Upper lobe of right lung (tissue), 1 donor: ENCODE data around the gene TICRR. TPM values are rescaled to one million over a fixed set of nuclear protein-coding genes. Genes with fewer than 3 reads are reported as not detected.

ENCODE experiments used
- ATAC-seq: fragments of 200-7000 bp; cut with Tn5 transposase; one replicate; pipeline ENCODE4 v1.9.1; 2020; ENCODE audit warnings: mild to moderate bottlenecking, moderate library complexity
- DNase-seq: peaks from one replicate; pipeline ENCODE4 v3.0.0-alpha.2; 2020
- H3K27ac ChIP-seq: fragments of 200-600 bp; one replicate; pipeline ENCODE4 v1.8.0; 2022
- H3K27me3 ChIP-seq: fragments of 200-600 bp; one replicate; pipeline ENCODE4 v1.8.0; 2022; ENCODE audit warnings: mild to moderate bottlenecking
- H3K36me3 ChIP-seq: fragments of 200-600 bp; one replicate; pipeline ENCODE4 v1.8.0; 2022
- H3K4me1 ChIP-seq: fragments of 200-600 bp; one replicate; pipeline ENCODE4 v1.8.0; 2022
- H3K4me3 ChIP-seq: fragments of 200-600 bp; one replicate; pipeline ENCODE4 v1.8.0; 2022; ENCODE audit warnings: mild to moderate bottlenecking
- H3K9me3 ChIP-seq: fragments of 200-600 bp; one replicate; pipeline ENCODE4 v1.8.0; 2022
- CTCF ChIP-seq: fragments of 200-600 bp; IDR thresholded peaks from one replicate; pipeline ENCODE4 v1.8.0; 2022; ENCODE audit warnings: antibody characterized with exemption
- intact Hi-C: fragments of 100-400 bp; cut with DNase I; formaldehyde crosslinking; loops from one replicate; pipeline ENCODE4 v1.11.0; 2022
- total RNA-seq: library from RNA; stranded (reverse); fragmentation: NEBNext Ultra II Directional; extraction: Animal tissue kit (Norgen Biotek cat#: 25700); gene quantifications from one replicate; pipeline ENCODE4 v1.2.1, GENCODE V29; 2021
- donor health status: DM: no; HTN: yes; CAD: no; lungs with severe emphysema.

TICRR gene
- total RNA-seq, 1 donor from 2014 or later: 0.09 TPM

DNA sequence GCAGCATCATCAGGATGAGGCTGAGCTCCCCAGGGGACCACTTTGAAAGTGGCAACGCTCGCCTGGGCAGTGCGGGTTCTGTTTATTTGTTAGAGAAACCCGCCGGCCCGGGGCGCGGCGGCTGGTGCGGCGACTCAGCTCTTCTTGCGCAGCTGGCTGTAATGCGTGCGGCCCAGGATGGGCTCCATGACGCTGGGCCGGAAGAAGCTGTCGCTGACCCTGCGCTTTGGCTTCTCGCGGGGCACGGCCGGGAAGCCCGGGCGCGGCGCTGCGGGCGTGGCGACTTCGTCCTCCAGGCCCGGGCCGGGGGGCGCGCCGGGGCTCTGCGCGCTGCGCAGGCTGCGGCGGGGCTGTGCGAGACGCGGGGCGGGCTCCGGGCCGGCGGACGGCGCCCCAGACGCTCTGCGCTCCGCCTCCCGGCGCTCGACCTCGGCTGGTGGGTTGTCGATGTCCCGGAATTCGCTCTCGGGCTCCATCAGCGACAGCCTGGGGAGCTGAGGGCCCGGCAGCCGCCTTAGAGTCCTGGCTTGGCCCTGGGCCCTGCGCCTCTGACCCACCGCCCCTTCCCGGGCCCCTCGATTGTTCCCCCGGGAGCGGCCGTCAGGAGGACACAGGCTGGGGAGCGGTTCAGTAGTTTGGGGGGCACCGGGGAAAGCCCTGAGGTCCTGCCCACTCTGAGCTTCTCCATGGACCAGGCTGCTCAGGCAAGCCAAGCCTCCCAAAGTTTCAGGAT, 90.3 kb downstream of the TICRR start:
- DNase-seq: peak; percentile 81
- ATAC-seq: peak; percentile 75
- peak overlapping the region; percentile 52 for H3K4me3 ChIP-seq
- no peaks in the 10 kb centered on the region for H3K9me3 ChIP-seq
- peak overlapping the region; percentile 82 for H3K27ac ChIP-seq
- H3K36me3 ChIP-seq: no peaks in the 10 kb centered on the region
- peaks cover 18% of the 10 kb centered on the region for H3K4me1 ChIP-seq
- no peak for TF ChIP-seq CTCF
- H3K27me3 ChIP-seq: no peaks in the 10 kb centered on the region
- intact Hi-C loops: no loop called here

DNA sequence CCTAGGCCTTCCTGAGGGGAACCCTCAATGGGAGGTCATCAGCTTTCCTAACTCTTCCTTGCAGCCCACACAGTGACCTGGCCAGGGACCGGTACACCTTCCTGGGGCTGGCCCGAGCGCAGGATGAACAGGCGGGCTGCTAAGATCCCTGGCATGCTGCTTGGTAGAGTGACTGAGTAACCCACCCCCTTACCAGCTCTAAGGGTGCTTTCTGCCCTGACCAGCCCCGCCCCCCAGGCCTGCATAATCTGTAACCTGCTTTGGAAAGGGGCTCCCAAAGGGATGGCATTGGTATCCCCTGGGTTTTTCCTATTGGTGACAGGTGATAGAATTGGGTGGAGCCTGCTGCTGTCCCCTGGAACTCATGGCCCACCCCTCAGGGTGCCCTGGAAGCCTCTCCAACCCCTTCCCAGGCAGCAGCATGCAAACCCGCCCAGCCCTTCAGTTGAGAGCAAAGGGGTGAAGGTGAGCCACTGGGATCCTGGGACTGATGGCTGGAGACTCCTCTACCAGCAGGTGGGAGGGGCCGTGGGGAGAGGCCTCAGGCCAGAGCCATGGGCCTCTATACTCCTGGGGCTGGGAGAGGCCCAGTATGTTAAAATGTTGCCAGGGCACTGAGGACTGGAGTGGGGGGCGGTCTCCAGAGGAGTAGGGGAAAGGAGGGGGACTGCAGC, 91.1 kb downstream of the TICRR start:
- H3K27me3 ChIP-seq: no peaks in the 10 kb centered on the region
- TF ChIP-seq CTCF: no peak
- intact Hi-C loops: no loop called here
- H3K4me1 ChIP-seq: peaks cover 18% of the 10 kb centered on the region
- peak overlapping the region; percentile 52 for H3K4me3 ChIP-seq
- ATAC-seq (no peak), DNase-seq (no peak)
- H3K27ac ChIP-seq: peak overlapping the region; percentile 82
- no peaks in the 10 kb centered on the region for H3K9me3 ChIP-seq
- H3K36me3 ChIP-seq: no peaks in the 10 kb centered on the region

DNA sequence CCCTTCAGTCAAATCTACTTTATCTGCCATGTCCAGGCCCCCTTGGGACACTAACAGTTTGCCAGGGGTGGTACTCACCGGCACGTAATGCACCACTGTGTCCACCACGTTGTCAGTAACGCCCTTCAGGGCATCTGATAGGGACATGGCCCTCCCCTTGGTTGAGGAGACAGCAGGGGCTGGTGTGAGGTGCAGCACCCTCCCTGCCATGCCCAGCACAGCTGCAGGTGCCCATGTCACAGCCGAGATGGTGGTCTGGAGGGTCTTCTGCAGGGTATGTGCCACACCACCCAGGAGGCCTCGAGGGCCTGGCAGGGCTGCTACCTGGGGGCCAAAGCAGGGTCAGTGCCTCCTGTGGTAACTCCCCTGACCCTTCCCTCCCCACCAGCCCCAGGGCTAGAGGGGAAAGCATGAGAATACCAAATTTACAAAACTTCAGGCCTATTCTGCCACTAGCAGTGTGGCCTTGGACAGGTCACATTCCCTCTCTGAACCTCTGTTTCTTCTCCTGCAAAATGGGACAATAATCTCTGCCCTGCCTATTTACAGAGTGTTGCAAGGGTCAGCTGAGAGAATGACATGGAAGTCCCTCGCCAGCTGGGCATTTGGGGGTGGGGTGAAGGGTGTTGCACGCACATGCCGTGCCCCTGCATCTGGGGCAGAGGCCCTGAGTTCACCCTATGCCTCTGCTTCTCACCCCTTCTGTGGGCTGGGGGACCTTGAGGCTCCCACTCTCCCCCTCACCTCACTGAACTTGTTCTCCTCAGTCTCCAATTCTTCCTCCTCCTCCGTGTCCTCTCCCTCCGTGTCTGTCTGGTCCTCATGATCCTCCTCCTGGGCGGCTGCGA, 91.8 kb downstream of the TICRR start:
- H3K36me3 ChIP-seq: no peaks in the 10 kb centered on the region
- H3K9me3 ChIP-seq: no peaks in the 10 kb centered on the region
- DNase-seq (no peak), ATAC-seq (no peak)
- intact Hi-C loops: no loop called here
- H3K4me3 ChIP-seq: no peak overlapping the region
- H3K27me3 ChIP-seq: no peaks in the 10 kb centered on the region
- no peak for TF ChIP-seq CTCF
- H3K27ac ChIP-seq: no peak overlapping the region
- peaks cover 18% of the 10 kb centered on the region for H3K4me1 ChIP-seq

DNA sequence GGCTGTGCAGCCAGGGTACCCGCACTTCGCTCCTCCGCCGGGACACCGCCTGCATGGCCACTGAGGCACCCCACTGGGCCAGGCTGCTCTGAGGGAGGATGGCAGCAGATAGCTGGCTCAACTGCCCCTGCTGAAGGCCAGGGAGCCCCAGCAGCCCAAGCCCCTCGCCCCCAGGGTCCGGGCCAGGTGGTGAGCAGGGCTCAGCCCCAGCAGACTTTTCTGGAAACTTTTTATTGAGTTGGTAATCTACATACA, 92.4 kb downstream of the TICRR start:
- no peak overlapping the region for H3K27ac ChIP-seq
- TF ChIP-seq CTCF: no peak
- intact Hi-C loops: no loop called here
- DNase-seq (no peak), ATAC-seq (no peak)
- H3K27me3 ChIP-seq: no peaks in the 10 kb centered on the region
- H3K4me1 ChIP-seq: peaks cover 13% of the 10 kb centered on the region
- H3K9me3 ChIP-seq: no peaks in the 10 kb centered on the region
- H3K4me3 ChIP-seq: no peak overlapping the region
- no peaks in the 10 kb centered on the region for H3K36me3 ChIP-seq

GRCh38 chr15:89668171-89668570, 92.9 kb downstream of the TICRR start:
- intact Hi-C loops: no loop called here
- H3K36me3 ChIP-seq: no peaks in the 10 kb centered on the region
- H3K4me1 ChIP-seq: peaks cover 8% of the 10 kb centered on the region
- ATAC-seq: no peak
- no peaks in the 10 kb centered on the region for H3K27me3 ChIP-seq
- no peak for DNase-seq
- no peak overlapping the region for H3K4me3 ChIP-seq
- no peak overlapping the region for H3K27ac ChIP-seq
- no peaks in the 10 kb centered on the region for H3K9me3 ChIP-seq
- TF ChIP-seq CTCF: no peak
